GM12865 (cell line): ENCODE data around the gene SLC12A3.

Source experiments
- DNase-seq: peaks from one replicate; pipeline ENCODE4 v3.0.0; 2010; ENCODE audit warnings: low read depth
- H3K4me3 ChIP-seq: 2 replicates; pipeline ENCODE4 v1.5.1; 2011; ENCODE audit warnings: mild to moderate bottlenecking, low read depth, low read length, control low read depth
- TF ChIP-seq, protein P1 (sequence below): IDR thresholded peaks from 2 replicates; pipeline ENCODE4 v1.5.1; 2011; ENCODE audit warnings: low read length, control low read depth, low read depth, inconsistent platforms; ENCODE audit not compliant: insufficient read depth; ENCODE audit errors: missing control alignments

The SLC12A3 gene

GRCh38 chr16:56847173-56847910 lies 17.7 kb upstream of the SLC12A3 start:
- no peak overlapping the region for H3K4me3 ChIP-seq
- peak; percentile 44 for DNase-seq
- TF ChIP-seq, protein P1, sequence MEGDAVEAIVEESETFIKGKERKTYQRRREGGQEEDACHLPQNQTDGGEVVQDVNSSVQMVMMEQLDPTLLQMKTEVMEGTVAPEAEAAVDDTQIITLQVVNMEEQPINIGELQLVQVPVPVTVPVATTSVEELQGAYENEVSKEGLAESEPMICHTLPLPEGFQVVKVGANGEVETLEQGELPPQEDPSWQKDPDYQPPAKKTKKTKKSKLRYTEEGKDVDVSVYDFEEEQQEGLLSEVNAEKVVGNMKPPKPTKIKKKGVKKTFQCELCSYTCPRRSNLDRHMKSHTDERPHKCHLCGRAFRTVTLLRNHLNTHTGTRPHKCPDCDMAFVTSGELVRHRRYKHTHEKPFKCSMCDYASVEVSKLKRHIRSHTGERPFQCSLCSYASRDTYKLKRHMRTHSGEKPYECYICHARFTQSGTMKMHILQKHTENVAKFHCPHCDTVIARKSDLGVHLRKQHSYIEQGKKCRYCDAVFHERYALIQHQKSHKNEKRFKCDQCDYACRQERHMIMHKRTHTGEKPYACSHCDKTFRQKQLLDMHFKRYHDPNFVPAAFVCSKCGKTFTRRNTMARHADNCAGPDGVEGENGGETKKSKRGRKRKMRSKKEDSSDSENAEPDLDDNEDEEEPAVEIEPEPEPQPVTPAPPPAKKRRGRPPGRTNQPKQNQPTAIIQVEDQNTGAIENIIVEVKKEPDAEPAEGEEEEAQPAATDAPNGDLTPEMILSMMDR, result no peak

DNA sequence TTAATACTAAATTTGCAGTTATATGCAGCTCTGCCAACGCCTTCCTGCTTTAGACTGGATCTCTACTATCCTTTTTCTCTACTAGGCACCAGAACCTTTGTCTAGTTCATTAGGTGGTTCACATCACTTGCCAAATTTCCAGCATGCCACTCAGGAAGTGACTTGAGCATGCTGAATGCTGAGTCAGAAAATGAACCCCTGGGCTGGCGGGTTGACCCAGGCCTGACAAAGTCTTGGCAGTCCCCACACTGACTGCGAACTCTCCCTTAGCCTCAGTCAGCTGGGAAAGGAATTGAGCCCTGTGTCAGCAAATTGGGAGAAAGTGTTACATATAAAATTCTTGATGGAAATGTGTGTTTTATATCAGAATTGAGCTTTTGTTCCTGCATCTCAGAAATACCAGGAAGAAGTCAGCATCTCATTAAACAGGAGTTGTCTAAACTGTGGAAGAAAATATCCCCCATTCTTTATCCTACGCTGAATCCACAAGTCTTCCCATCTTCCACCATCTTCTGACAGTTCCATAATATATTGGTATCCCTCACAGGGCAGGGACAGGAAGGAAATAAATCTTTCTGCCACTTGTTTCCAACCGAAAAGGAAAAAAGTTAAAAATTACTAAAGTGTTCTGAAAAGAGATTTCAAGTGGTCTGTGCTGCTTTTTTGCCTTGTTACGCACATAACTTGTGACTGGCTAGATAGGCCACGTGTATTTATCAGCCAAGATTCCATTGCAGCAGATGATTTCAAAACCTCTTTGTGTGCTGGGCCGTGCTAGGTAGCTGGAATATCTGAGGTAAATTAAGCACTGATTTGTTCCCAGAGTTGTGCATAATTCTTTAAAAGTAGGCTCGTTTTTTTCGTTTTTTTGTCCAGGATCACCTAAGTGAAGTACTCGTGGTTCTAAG lies 16.7 kb upstream of the SLC12A3 start:
- H3K4me3 ChIP-seq, result no peak overlapping the region
- TF ChIP-seq, protein P1, result no peak
- no peak for DNase-seq

GRCh38 chr16:56848955-56849689 lies 15.9 kb upstream of the SLC12A3 start:
- no peak for DNase-seq
- TF ChIP-seq, protein P1, result no peak
- H3K4me3 ChIP-seq, result no peak overlapping the region

GRCh38 chr16:56849690-56850680 lies 15.0 kb upstream of the SLC12A3 start:
- TF ChIP-seq, protein P1, result no peak
- DNase-seq, result no peak
- no peak overlapping the region for H3K4me3 ChIP-seq

DNA sequence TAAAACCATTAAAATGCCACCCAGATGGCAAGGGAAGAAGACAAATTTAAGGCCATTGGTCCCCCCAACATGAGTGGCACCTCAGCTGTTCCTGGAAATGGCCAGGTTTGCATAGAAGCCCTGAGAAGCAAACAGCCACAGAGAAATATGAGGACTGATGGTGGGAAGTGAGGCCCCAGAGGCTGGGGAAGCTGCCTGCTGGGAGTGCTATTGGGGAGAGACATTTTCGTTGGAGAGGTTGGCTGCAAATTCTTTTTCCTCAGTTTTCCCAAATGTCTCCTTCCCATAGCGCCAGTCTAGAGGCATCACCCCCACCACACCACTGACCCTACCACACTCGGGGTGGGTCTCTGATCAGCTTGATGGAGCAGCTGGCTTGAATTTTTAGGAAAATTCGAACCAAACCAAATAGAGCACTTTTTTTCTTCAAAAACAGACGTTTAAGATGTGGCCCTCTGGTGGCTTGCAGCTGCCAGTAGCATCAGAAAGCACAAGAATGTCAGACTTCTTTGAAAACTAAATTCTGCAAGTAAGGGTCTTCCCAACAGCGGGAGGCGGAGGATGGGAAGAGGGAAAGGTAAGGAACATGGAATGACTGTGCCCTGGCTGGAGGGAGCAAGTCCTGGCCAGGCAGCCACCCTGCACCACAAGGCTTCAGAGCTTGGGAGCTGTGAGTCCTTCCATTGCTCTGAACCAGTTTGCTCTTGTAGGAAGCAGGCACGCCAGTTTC lies 13.2 kb upstream of the SLC12A3 start:
- DNase-seq, result peak; percentile 33
- TF ChIP-seq, protein P1, result peak; percentile 47
- no peak overlapping the region for H3K4me3 ChIP-seq
